ENCODE data around the gene LILRA2. TPM values are rescaled to one million over a fixed set of nuclear protein-coding genes. Genes with fewer than 3 reads are reported as not detected.

LILRA2 gene
- total and polyA plus RNA-seq, 2 of the 13 experiments (the other 11 are each of a cell fraction or from before 2014, with no cell fraction given): 0.53 TPM; not detected in 1

DNA sequence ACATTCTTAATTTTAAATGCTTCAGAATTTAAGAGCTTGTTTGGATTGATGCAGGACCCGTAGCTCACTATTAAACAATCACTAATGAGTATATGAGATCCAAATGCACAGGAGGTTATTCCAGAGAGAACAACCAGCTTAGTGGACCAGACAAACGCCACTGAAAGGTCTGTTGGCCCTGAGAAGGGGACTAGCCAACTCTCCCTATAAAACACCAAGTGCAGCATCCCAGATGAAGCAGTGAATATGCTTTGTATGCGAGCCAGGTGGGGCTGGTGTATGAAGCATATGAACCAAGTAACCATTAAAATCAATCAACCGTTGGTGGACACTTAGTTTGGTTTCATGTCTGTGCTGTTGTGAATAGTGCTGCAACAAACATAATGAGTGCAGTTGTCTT is 46.9 kb downstream of the LILRA2 start:
- Histone ChIP-seq H3K27me3 (ENCODE audit: control insufficient read depth in 1 of 2, insufficient read depth in 2 of 2, low read length in 2 of 2) (peaks cover 0 to 1% of the 10 kb centered on the region in 2 experiments; a peak in 2 of 5 replicates), H4K20me1 (ENCODE audit: insufficient read depth, low read length) (no peaks in the 10 kb centered on the region), H3K4me2 (ENCODE audit: low read depth, low read length) (no peak overlapping the region), H3K4me3 (replicated peaks in 1 of 3; ENCODE audit: insufficient read depth in 1 of 3, low read depth in 2 of 3, low read length in 3 of 3) (no peak overlapping the region), H3K79me2 (ENCODE audit: insufficient read depth, low read length) (no peaks in the 10 kb centered on the region), H2AFZ (ENCODE audit: low read length) (no peak overlapping the region), H3K9me3 (ENCODE audit: low read length) (no peaks in the 10 kb centered on the region), H3K36me3 (replicated peaks in 1 of 2; ENCODE audit: control insufficient read depth in 1 of 2, insufficient read depth in 2 of 2, low read length in 2 of 2) (no peaks in the 10 kb centered on the region), H3K27ac (ENCODE audit: extremely low read length, insufficient read depth, low read length) (no peak overlapping the region), H3K4me1 (ENCODE audit: insufficient read depth, low read length) (no peaks in the 10 kb centered on the region), H3K9ac (ENCODE audit: insufficient read depth, low read depth, low read length) (no peak overlapping the region)
- no peak for ATAC-seq
- 0% methylated on average over 4 of the region's 4 CpGs for WGBS (ENCODE audit: low lambda C conversion rate)
- no peak for FAIRE-seq
- in situ Hi-C loops (cut with HindIII; ENCODE audit: extremely low pct_ligation_motif_present, low pct_unique_long_range_greater_than_20kb) (no loop called here), intact Hi-C loops (cut with micrococcal nuclease; ENCODE audit: unreplicated experiment) (no loop called here)
- DNase-seq (ENCODE audit: low spot score): no peak
- ChIA-PET CTCF (ENCODE audit: low intra/inter-chr PET ratio, low total read pairs) (no interaction called here), POLR2A (no interaction called here)
- no TSS peak for BruUV-seq (replicated peaks)
- TF ChIP-seq ZNF441 (CRISPR knock-in tag; IDR thresholded peaks at IDR 0.05; ENCODE audit: borderline replicate concordance): no peak
- no peak for TF ChIP-seq TCF12 (IDR thresholded peaks at IDR 0.05)
- no peak for TF ChIP-seq TCF12 (CRISPR knock-in tag; IDR thresholded peaks at IDR 0.05)
- TF ChIP-seq, protein P1, sequence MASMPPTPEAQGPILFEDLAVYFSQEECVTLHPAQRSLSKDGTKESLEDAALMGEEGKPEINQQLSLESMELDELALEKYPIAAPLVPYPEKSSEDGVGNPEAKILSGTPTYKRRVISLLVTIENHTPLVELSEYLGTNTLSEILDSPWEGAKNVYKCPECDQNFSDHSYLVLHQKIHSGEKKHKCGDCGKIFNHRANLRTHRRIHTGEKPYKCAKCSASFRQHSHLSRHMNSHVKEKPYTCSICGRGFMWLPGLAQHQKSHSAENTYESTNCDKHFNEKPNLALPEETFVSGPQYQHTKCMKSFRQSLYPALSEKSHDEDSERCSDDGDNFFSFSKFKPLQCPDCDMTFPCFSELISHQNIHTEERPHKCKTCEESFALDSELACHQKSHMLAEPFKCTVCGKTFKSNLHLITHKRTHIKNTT (CRISPR knock-in tag; IDR thresholded peaks at IDR 0.05): no peak
- TF ChIP-seq, protein P2, sequence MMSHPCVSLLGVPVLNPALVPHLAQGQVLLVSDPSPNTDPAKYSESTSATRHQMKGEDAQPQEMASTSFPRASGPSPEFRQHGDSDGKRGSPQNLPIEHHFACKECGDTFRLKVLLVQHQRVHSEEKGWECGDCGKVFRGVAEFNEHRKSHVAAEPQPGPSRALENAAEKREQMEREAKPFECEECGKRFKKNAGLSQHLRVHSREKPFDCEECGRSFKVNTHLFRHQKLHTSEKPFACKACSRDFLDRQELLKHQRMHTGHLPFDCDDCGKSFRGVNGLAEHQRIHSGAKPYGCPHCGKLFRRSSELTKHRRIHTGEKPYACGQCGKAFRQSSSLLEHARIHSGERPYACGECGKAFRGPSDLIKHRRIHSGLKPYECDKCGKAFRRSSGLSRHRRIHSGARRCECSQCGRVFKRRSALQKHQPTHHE (CRISPR knock-in tag; IDR thresholded peaks at IDR 0.05; ENCODE audit: borderline replicate concordance): no peak
- TF ChIP-seq, protein P3, sequence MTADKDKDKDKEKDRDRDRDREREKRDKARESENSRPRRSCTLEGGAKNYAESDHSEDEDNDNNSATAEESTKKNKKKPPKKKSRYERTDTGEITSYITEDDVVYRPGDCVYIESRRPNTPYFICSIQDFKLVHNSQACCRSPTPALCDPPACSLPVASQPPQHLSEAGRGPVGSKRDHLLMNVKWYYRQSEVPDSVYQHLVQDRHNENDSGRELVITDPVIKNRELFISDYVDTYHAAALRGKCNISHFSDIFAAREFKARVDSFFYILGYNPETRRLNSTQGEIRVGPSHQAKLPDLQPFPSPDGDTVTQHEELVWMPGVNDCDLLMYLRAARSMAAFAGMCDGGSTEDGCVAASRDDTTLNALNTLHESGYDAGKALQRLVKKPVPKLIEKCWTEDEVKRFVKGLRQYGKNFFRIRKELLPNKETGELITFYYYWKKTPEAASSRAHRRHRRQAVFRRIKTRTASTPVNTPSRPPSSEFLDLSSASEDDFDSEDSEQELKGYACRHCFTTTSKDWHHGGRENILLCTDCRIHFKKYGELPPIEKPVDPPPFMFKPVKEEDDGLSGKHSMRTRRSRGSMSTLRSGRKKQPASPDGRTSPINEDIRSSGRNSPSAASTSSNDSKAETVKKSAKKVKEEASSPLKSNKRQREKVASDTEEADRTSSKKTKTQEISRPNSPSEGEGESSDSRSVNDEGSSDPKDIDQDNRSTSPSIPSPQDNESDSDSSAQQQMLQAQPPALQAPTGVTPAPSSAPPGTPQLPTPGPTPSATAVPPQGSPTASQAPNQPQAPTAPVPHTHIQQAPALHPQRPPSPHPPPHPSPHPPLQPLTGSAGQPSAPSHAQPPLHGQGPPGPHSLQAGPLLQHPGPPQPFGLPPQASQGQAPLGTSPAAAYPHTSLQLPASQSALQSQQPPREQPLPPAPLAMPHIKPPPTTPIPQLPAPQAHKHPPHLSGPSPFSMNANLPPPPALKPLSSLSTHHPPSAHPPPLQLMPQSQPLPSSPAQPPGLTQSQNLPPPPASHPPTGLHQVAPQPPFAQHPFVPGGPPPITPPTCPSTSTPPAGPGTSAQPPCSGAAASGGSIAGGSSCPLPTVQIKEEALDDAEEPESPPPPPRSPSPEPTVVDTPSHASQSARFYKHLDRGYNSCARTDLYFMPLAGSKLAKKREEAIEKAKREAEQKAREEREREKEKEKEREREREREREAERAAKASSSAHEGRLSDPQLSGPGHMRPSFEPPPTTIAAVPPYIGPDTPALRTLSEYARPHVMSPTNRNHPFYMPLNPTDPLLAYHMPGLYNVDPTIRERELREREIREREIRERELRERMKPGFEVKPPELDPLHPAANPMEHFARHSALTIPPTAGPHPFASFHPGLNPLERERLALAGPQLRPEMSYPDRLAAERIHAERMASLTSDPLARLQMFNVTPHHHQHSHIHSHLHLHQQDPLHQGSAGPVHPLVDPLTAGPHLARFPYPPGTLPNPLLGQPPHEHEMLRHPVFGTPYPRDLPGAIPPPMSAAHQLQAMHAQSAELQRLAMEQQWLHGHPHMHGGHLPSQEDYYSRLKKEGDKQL (CRISPR knock-in tag; IDR thresholded peaks at IDR 0.05; ENCODE audit: low read depth): no peak
- no peak for TF ChIP-seq ZNF3 (CRISPR knock-in tag; IDR thresholded peaks at IDR 0.05)
- TF ChIP-seq, protein P4, sequence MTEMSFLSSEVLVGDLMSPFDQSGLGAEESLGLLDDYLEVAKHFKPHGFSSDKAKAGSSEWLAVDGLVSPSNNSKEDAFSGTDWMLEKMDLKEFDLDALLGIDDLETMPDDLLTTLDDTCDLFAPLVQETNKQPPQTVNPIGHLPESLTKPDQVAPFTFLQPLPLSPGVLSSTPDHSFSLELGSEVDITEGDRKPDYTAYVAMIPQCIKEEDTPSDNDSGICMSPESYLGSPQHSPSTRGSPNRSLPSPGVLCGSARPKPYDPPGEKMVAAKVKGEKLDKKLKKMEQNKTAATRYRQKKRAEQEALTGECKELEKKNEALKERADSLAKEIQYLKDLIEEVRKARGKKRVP (CRISPR knock-in tag; IDR thresholded peaks at IDR 0.05): no peak
- TF ChIP-seq POLR2AphosphoS2 (IDR thresholded peaks at IDR 0.05; ENCODE audit: low read depth, low read length): no peak
- TF ChIP-seq, protein P5, sequence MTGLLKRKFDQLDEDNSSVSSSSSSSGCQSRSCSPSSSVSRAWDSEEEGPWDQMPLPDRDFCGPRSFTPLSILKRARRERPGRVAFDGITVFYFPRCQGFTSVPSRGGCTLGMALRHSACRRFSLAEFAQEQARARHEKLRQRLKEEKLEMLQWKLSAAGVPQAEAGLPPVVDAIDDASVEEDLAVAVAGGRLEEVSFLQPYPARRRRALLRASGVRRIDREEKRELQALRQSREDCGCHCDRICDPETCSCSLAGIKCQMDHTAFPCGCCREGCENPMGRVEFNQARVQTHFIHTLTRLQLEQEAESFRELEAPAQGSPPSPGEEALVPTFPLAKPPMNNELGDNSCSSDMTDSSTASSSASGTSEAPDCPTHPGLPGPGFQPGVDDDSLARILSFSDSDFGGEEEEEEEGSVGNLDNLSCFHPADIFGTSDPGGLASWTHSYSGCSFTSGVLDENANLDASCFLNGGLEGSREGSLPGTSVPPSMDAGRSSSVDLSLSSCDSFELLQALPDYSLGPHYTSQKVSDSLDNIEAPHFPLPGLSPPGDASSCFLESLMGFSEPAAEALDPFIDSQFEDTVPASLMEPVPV (CRISPR knock-in tag; IDR thresholded peaks at IDR 0.05): no peak
- no peak for TF ChIP-seq ZIK1 (CRISPR knock-in tag; IDR thresholded peaks at IDR 0.05; ENCODE audit: borderline replicate concordance, low read depth)
